ENCODE results near the gene SYT15. TPM values are rescaled to one million over a fixed set of nuclear protein-coding genes. Genes with fewer than 3 reads are reported as not detected.
A peak's percentile ranks its signal among the peaks of the same experiment; 100 is the strongest.

SYT15 gene
- polyA plus RNA-seq, 1 of the 3 experiments (the other 2 are of a cell fraction): 0.07 TPM

DNA sequence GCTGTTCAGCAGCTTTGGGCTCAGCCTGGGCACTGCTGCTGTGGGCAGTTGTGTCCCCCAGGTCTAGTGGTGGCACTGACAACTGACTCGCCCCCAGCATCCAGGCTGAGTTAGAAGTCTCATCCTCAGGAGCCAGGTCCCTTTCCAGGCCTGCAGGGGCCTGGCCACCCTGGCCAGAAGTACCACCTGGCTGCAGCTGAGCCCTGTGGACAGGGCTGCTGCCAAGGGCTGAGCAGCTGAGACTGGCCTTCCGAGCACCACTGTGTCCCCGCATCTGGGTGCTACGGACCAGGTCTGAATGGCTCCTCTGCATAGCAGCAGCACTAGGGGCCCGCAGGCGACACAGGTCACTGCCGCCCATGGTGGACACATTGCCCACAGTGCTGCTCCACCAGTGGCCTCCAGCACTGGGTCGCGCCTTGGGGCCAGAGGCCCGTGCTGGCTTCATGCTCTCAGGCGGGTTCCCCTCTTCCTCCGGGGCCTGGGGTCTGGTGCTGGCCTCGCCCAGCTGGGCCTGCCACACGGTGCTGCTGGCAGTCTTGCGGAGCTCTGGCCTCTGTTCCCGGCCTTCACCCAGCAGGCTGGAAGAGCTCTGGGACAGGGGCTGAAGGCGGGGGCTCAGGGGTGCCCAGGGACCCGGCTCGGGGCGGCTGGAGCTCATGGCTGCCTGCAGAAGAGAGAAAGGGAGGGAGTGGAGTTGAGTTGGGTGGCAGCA lies 28.7 kb upstream of the SYT15 start:
- Histone ChIP-seq H3K4me3 (ENCODE audit: low read depth in 2 of 2, low read length in 1 of 2) (no peak overlapping the region), H3K4me1 (ENCODE audit: control insufficient read depth in 1 of 2, insufficient read depth in 2 of 2, low read depth in 1 of 2, low read length in 1 of 2) (no peaks in the 10 kb centered on the region; a peak in 1 of 4 replicates), H3K79me2 (ENCODE audit: insufficient read depth) (no peaks in the 10 kb centered on the region), H3K4me2 (no peak overlapping the region), H2AFZ (ENCODE audit: low read depth) (no peak overlapping the region), H3K9me2 (no peaks in the 10 kb centered on the region), H4K20me1 (ENCODE audit: insufficient read depth) (no peaks in the 10 kb centered on the region), H3K27ac (ENCODE audit: low read depth in 2 of 2, low read length in 1 of 2) (no peak overlapping the region), H3K36me3 (replicated peaks in 1 of 2; ENCODE audit: control insufficient read depth in 1 of 2, insufficient read depth in 2 of 2, low read length in 1 of 2) (no peaks in the 10 kb centered on the region), H3F3A (replicated peaks; ENCODE audit: insufficient read depth) (no peaks in the 10 kb centered on the region), H3K27me3 (ENCODE audit: insufficient read depth) (no peaks in the 10 kb centered on the region; the same call in 1 of the 2 replicates), H3K9me3 (no peaks in the 10 kb centered on the region), H3K9ac (no peak overlapping the region)
- WGBS (ENCODE audit: low lambda C conversion rate): 67% methylated on average over 15 of the region's 20 CpGs
- POLR2A ChIA-PET: interaction anchor here (0.7 kb wide), 1 partner anchor 1671 kb away, joined by 3 read pairs; no protein-coding TSS in a partner anchor
- CTCF ChIA-PET: interaction anchor here (1.4 kb wide), 1 partner anchor 10 kb away, joined by 5 read pairs; no protein-coding TSS in a partner anchor
- DNase-seq: peak; percentile 50
- TF ChIP-seq, protein P1, sequence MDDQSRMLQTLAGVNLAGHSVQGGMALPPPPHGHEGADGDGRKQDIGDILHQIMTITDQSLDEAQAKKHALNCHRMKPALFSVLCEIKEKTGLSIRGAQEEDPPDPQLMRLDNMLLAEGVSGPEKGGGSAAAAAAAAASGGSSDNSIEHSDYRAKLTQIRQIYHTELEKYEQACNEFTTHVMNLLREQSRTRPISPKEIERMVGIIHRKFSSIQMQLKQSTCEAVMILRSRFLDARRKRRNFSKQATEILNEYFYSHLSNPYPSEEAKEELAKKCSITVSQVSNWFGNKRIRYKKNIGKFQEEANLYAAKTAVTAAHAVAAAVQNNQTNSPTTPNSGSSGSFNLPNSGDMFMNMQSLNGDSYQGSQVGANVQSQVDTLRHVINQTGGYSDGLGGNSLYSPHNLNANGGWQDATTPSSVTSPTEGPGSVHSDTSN (IDR thresholded peaks at IDR 0.05): no peak
- TF ChIP-seq TCF12 (IDR thresholded peaks at IDR 0.05) (no peak), YY1 (IDR thresholded peaks at IDR 0.05; ENCODE audit: low read depth) (no peak), JUND (IDR thresholded peaks at IDR 0.05) (no peak), ELF1 (IDR thresholded peaks at IDR 0.05) (no peak), SIN3A (IDR thresholded peaks at IDR 0.05; ENCODE audit: borderline replicate concordance, low read depth, low read length) (no peak), POLR2AphosphoS5 (IDR thresholded peaks at IDR 0.05; ENCODE audit: low read depth, low read length) (no peak), FOXM1 (IDR thresholded peaks at IDR 0.05; ENCODE audit: low read depth) (no peak), GATA2 (CRISPR knock-in tag; IDR thresholded peaks at IDR 0.05) (no peak), FOSL2 (IDR thresholded peaks at IDR 0.05; ENCODE audit: borderline replicate concordance, low read depth) (no peak), EZH2phosphoT487 (IDR thresholded peaks at IDR 0.05; ENCODE audit: borderline replicate concordance, low read depth) (no peak), NRF1 (IDR thresholded peaks at IDR 0.05; ENCODE audit: low read depth, low read length) (no peak), NFIC (IDR thresholded peaks at IDR 0.05; ENCODE audit: borderline replicate concordance) (no peak)
- TF ChIP-seq, protein P2, sequence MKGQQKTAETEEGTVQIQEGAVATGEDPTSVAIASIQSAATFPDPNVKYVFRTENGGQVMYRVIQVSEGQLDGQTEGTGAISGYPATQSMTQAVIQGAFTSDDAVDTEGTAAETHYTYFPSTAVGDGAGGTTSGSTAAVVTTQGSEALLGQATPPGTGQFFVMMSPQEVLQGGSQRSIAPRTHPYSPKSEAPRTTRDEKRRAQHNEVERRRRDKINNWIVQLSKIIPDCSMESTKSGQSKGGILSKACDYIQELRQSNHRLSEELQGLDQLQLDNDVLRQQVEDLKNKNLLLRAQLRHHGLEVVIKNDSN (IDR thresholded peaks at IDR 0.05; ENCODE audit: borderline replicate concordance, low read depth): no peak
- TF ChIP-seq, protein P3, sequence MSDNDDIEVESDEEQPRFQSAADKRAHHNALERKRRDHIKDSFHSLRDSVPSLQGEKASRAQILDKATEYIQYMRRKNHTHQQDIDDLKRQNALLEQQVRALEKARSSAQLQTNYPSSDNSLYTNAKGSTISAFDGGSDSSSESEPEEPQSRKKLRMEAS (IDR thresholded peaks at IDR 0.05; ENCODE audit: low read depth): no peak
- TF ChIP-seq, protein P4, sequence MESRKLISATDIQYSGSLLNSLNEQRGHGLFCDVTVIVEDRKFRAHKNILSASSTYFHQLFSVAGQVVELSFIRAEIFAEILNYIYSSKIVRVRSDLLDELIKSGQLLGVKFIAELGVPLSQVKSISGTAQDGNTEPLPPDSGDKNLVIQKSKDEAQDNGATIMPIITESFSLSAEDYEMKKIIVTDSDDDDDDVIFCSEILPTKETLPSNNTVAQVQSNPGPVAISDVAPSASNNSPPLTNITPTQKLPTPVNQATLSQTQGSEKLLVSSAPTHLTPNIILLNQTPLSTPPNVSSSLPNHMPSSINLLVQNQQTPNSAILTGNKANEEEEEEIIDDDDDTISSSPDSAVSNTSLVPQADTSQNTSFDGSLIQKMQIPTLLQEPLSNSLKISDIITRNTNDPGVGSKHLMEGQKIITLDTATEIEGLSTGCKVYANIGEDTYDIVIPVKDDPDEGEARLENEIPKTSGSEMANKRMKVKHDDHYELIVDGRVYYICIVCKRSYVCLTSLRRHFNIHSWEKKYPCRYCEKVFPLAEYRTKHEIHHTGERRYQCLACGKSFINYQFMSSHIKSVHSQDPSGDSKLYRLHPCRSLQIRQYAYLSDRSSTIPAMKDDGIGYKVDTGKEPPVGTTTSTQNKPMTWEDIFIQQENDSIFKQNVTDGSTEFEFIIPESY (IDR thresholded peaks at IDR 0.05; ENCODE audit: borderline replicate concordance, low read depth): no peak
